ENCODE measurements around the gene AGO4.

The AGO4 gene

DNA sequence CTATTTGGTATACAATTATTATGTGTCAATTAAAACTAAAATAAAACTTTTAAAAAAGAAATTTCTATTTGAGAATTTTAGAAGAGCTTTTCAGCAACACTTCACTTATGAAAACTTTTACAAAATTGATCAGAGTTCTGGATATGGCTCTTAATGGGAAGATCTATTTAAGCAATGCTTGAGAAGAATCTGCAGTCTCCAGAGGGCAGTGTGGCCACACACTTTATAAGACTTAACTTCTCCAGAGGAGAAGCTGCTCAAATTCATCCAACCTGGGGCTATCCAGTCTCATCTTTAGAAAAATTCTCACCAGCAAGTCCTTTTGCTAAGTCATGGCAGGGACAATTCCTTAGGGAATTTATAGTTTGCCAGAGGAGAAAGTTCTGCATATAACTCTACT, 50.0 kb downstream of the AGO4 start:
- H3K4me3 ChIP-seq (ENCODE audit: low read depth in 1 of 2, low read length in 1 of 2): no peak overlapping the region
- H3K9me3 ChIP-seq: no peaks in the 10 kb centered on the region
- H3K4me1 ChIP-seq (ENCODE audit: control insufficient read depth in 1 of 2, insufficient read depth in 1 of 2, low read depth in 1 of 2, low read length in 1 of 2): peaks cover 20 to 22% of the 10 kb centered on the region in 2 experiments
- H3K36me3 ChIP-seq: peaks cover 70% of the 10 kb centered on the region
- peak overlapping the region; percentile 29 for H3K27ac ChIP-seq
- TF ChIP-seq, protein P1, sequence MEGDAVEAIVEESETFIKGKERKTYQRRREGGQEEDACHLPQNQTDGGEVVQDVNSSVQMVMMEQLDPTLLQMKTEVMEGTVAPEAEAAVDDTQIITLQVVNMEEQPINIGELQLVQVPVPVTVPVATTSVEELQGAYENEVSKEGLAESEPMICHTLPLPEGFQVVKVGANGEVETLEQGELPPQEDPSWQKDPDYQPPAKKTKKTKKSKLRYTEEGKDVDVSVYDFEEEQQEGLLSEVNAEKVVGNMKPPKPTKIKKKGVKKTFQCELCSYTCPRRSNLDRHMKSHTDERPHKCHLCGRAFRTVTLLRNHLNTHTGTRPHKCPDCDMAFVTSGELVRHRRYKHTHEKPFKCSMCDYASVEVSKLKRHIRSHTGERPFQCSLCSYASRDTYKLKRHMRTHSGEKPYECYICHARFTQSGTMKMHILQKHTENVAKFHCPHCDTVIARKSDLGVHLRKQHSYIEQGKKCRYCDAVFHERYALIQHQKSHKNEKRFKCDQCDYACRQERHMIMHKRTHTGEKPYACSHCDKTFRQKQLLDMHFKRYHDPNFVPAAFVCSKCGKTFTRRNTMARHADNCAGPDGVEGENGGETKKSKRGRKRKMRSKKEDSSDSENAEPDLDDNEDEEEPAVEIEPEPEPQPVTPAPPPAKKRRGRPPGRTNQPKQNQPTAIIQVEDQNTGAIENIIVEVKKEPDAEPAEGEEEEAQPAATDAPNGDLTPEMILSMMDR (IDR thresholded peaks at IDR 0.05): no peak
- H3K27me3 ChIP-seq: no peaks in the 10 kb centered on the region

DNA sequence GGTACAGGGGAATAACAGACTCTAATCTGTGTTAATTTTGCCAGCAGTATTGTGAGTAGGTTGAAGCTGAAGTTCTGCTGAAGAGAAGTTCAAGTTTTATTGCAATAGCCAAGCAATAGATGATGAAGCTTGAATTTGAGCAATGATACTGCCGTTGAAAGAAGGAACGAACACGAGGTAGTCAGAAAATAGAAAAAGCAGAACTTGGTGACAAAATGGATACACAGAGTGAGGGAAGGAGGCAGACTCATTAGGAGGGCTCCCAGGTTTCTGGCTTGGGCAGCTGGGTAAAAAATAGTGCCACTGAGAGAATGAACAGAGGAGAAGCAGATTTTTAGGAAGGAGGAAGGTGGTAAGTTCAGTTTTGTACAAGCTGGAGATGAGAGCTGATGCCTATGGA, 52.9 kb downstream of the AGO4 start:
- H3K27ac ChIP-seq: peak overlapping the region; percentile 73
- H3K4me3 ChIP-seq (ENCODE audit: low read depth in 1 of 2, low read length in 1 of 2): no peak overlapping the region
- H3K9me3 ChIP-seq: no peaks in the 10 kb centered on the region
- H3K27me3 ChIP-seq: no peaks in the 10 kb centered on the region
- H3K4me1 ChIP-seq (ENCODE audit: control insufficient read depth in 1 of 2, insufficient read depth in 1 of 2, low read depth in 1 of 2, low read length in 1 of 2): peaks cover 42 to 43% of the 10 kb centered on the region in 2 experiments
- peaks cover 42% of the 10 kb centered on the region for H3K36me3 ChIP-seq
- TF ChIP-seq, protein P1 (IDR thresholded peaks at IDR 0.05): no peak

GRCh38 chr1:35863136-35863535, 55.3 kb downstream of the AGO4 start:
- H3K4me3 ChIP-seq (ENCODE audit: low read depth in 1 of 2, low read length in 1 of 2): no peak overlapping the region
- TF ChIP-seq, protein P1 (IDR thresholded peaks at IDR 0.05): no peak
- H3K36me3 ChIP-seq: peaks cover 17% of the 10 kb centered on the region
- no peaks in the 10 kb centered on the region for H3K9me3 ChIP-seq
- no peaks in the 10 kb centered on the region for H3K27me3 ChIP-seq
- H3K27ac ChIP-seq: peak overlapping the region; percentile 78
- peaks cover 60% of the 10 kb centered on the region in 2 experiments for H3K4me1 ChIP-seq (ENCODE audit: control insufficient read depth in 1 of 2, insufficient read depth in 1 of 2, low read depth in 1 of 2, low read length in 1 of 2)

- Histone ChIP-seq H3K4me3 (ENCODE audit: low read depth in 1 of 2, low read length in 1 of 2) (no peak overlapping the region), H3K36me3 (peaks cover 10% of the 10 kb centered on the region), H3K9me3 (no peaks in the 10 kb centered on the region), H3K27ac (peak overlapping the region; percentile 78), H3K27me3 (no peaks in the 10 kb centered on the region), H3K4me1 (ENCODE audit: control insufficient read depth in 1 of 2, insufficient read depth in 1 of 2, low read depth in 1 of 2, low read length in 1 of 2) (peaks cover 60% of the 10 kb centered on the region in 2 experiments)
- TF ChIP-seq, protein P1 (IDR thresholded peaks at IDR 0.05): no peak
Measured at GRCh38 chr1:35863881-35864625, 56.2 kb downstream of the AGO4 start.

GRCh38 chr1:35864813-35865212, 57.0 kb downstream of the AGO4 start:
- H3K27ac ChIP-seq: peak overlapping the region; percentile 78

More at GRCh38 chr1:35864813-35865212, 57.0 kb downstream of the AGO4 start:
- H3K4me3 ChIP-seq (ENCODE audit: low read depth in 1 of 2, low read length in 1 of 2): no peak overlapping the region
- H3K27me3 ChIP-seq: no peaks in the 10 kb centered on the region
- no peaks in the 10 kb centered on the region for H3K9me3 ChIP-seq
- TF ChIP-seq, protein P1 (IDR thresholded peaks at IDR 0.05): no peak
- peaks cover 60% of the 10 kb centered on the region in 2 experiments for H3K4me1 ChIP-seq (ENCODE audit: control insufficient read depth in 1 of 2, insufficient read depth in 1 of 2, low read depth in 1 of 2, low read length in 1 of 2)
- H3K36me3 ChIP-seq: peaks cover 3% of the 10 kb centered on the region
